Muscle of back (tissue), 11 donors: Measurements from ENCODE around the gene LBX2. TPM values are rescaled to one million over a fixed set of nuclear protein-coding genes. Genes with fewer than 3 reads are reported as not detected.
A peak's percentile ranks its signal among the peaks of the same experiment; 100 is the strongest.

Experiments
- DNase-seq, 3 donors: peaks; one replicate each; pipeline versions ENCODE4 v3.0.0 to v3.0.0-alpha.2; 2013
- polyA plus RNA-seq, 10 donors: library from polyadenylated mRNA; unstranded; fragments of 120-200 nt; gene quantifications; one replicate each; pipeline ENCODE4 v1.2.1, GENCODE V29; 2013; ENCODE audit not compliant: insufficient read length in 10 of 10

LBX2 gene
- polyA plus RNA-seq, 10 donors, result 0.52 to 1.6 (median 0.94) TPM

DNA sequence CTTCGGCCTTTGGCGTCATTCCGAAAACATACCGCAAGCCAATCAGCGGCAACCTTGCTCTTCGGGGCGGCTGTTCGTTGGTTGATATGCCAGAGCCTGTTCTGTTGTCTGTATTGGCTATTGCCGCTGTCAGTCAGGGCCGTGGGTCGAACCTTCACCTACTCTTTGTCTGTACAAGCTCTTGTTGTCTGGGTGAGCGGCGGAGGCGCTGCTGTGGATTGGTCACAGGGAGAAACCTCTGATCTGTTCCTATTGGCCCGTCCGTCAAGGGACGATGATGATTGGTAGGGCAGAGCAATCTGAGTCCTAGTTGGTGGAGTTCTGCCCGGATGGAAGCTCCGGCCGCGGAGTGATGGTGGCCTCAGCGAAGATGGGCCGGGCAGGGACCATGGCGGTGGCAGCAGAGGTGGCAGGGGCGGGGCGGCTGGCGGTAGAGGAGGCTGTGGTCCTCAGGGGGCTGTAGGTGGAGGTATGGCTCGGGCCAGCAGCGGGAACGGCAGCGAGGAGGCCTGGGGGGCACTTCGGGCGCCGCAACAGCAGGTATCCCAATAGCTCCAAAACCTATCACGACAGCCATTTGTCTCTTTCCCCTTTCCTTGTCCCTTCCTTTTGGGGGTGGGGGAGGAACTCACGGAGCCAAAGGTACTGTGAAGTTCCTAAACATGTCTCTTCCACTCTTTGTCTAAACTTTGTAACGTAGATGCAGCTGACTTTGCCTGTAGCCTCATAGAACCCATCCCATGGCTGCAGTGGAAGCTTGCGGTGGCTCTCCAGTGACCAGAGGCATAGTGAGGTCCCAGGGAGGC, 41.1 kb downstream of the LBX2 start, which contains the start of gene WBP1:
Gene WBP1 (plus strand): TSS at position 307 of the 806 bp plus-strand sequence. CDS start 165 bp downstream, at position 472.
- DNase-seq, result peak; percentile 99 to 100 (median 100)

DNA sequence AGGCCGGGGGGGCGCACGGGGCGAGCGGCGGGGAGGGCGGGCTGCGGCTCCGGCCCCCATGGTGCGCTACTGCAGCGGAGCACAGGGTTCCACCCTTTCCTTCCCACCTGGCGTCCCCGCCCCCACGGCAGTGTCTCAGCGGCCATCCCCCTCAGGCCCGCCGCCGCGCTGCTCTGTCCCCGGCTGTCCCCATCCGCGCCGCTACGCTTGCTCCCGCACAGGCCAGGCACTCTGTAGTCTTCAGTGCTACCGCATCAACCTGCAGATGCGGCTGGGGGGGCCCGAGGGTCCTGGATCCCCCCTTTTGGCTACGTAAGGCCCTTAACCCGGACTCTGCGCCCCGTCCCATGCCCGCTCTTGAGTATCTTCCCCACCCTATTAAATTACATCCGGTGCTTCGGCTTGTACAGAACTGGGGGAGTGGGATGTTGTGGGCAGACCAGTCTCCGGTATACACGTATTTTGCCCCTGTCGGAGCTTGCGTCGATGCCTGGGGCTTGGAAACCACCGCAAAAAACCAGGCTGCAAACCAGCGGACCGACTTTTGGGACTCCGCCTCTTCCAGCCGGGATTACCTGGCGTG, 41.8 kb downstream of the LBX2 start:
- DNase-seq, result peak in 1 of 3 donors; percentile 70

GRCh38 chr2:74457129-74457548, 42.3 kb downstream of the LBX2 start:
- no peak for DNase-seq

GRCh38 chr2:74454654-74455511, 44.5 kb downstream of the LBX2 start, which contains the start of gene INO80B:
INO80B (plus strand) TSS chr2:74455087; CDS start chr2:74455117, 30 bp downstream.
- DNase-seq, result peak; percentile 98 to 99 (median 98)

- no peak for DNase-seq
Observed at GRCh38 chr2:74450570-74451190, 48.7 kb downstream of the LBX2 start.

- DNase-seq, result no peak
Observed at GRCh38 chr2:74448771-74449170, 50.6 kb downstream of the LBX2 start.

Other genes with a start within 250 kb of the LBX2 start
- 1 to 10 TPM; 1.4 to 3.9 (median 2.2) TPM for gene SLC4A5, start 156.2 kb downstream of the LBX2 start, polyA plus RNA-seq
- gene DCTN1, start 119.3 kb downstream of the LBX2 start, polyA plus RNA-seq, result 100 to 1,000 TPM in 4 of 10 donors, 10 to 100 TPM in 6; 84.0 to 108 (median 97.6) TPM
- 1 to 10 TPM; 1.7 to 3.2 (median 2.4) TPM for gene C2orf81, start 78.0 kb downstream of the LBX2 start, polyA plus RNA-seq
- 10 to 100 TPM in 5 of 10 donors, 1 to 10 TPM in 5; 7.8 to 17.2 (median 9.9) TPM for gene WDR54, start 77.9 kb downstream of the LBX2 start, polyA plus RNA-seq
- gene RTKN, start 57.7 kb downstream of the LBX2 start, polyA plus RNA-seq, result 10 to 100 TPM; 35.1 to 64.2 (median 43.2) TPM
- 10 to 100 TPM; 15.4 to 24.6 (median 18.0) TPM for gene INO80B, start 44.5 kb downstream of the LBX2 start, polyA plus RNA-seq
- 10 to 100 TPM; 46.2 to 59.2 (median 53.5) TPM for gene WBP1, start 41.2 kb downstream of the LBX2 start, polyA plus RNA-seq
- gene MOGS, start 34.2 kb downstream of the LBX2 start, polyA plus RNA-seq, result 10 to 100 TPM; 22.2 to 40.7 (median 32.6) TPM
- gene MRPL53, start 26.9 kb downstream of the LBX2 start, polyA plus RNA-seq, result 10 to 100 TPM; 33.2 to 83.6 (median 56.9) TPM
- 10 to 100 TPM in 3 of 10 donors, 1 to 10 TPM in 7; 4.8 to 11.4 (median 7.1) TPM for gene CCDC142, start 16.6 kb downstream of the LBX2 start, polyA plus RNA-seq
- 10 to 100 TPM; 15.1 to 21.6 (median 18.0) TPM for gene TTC31, start 16.5 kb downstream of the LBX2 start, polyA plus RNA-seq
- gene PCGF1, start 8.1 kb upstream of the LBX2 start, polyA plus RNA-seq, result 10 to 100 TPM; 10.3 to 16.0 (median 12.5) TPM
- under 1 TPM in 2 of 10 donors, not detected in 8; 0.08 to 0.14 TPM for gene TLX2, start 14.8 kb upstream of the LBX2 start, polyA plus RNA-seq
- gene DQX1, start 26.6 kb upstream of the LBX2 start, polyA plus RNA-seq, result under 1 TPM in 5 of 10 donors, not detected in 5; 0.13 to 0.33 (median 0.16) TPM
- gene AUP1, start 30.1 kb upstream of the LBX2 start, polyA plus RNA-seq, result 10 to 100 TPM; 52.6 to 85.2 (median 63.4) TPM
- 10 to 100 TPM; 22.5 to 32.7 (median 26.9) TPM for gene HTRA2, start 30.3 kb upstream of the LBX2 start, polyA plus RNA-seq
- 1 to 10 TPM; 6.4 to 9.8 (median 7.6) TPM for gene LOXL3, start 54.3 kb upstream of the LBX2 start, polyA plus RNA-seq
- gene DOK1, start 55.1 kb upstream of the LBX2 start, polyA plus RNA-seq, result 1 to 10 TPM; 5.3 to 8.4 (median 6.4) TPM
- gene M1AP, start 148.7 kb upstream of the LBX2 start, polyA plus RNA-seq, result under 1 TPM; 0.21 to 0.51 (median 0.28) TPM
- 1 to 10 TPM; 2.4 to 5.6 (median 3.1) TPM for gene SEMA4F, start 154.6 kb upstream of the LBX2 start, polyA plus RNA-seq